Stimulated activated CD4-positive, alpha-beta T cell treated with anti-CD3 and anti-CD28 coated beads, Interleukin-15, amount 100 ng/mL, for 24 hours (primary cell): ENCODE measurements around the gene TMEM207.

Experiments used
- DNase-seq: peaks from one replicate; pipeline ENCODE4 v3.0.0-alpha.2; 2020

TMEM207 gene

GRCh38 chr3:190443257-190443656 lies 6.4 kb downstream of the TMEM207 start:
- no peak for DNase-seq

- no peak for DNase-seq
Observed at GRCh38 chr3:190442240-190442639, 7.5 kb downstream of the TMEM207 start.

DNA sequence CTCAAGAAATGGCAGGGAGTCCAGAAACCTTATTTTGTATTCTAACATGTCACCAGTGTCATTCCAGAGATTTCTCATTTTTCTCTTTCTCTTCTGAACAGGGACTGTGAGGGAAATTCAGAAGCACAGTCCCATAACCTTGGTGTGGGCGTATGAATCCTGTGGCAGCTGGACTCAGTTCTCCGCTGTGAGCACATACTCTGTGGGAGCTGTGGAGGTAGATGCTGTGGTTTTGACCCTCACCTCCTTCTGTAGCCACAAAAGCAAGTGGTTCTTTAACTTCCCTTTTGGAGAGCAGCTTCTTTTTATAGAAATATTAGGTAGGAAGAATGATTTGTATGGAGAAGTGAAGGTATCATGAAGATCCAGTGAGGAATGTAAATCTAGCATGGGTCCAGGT lies 13.4 kb downstream of the TMEM207 start:
- DNase-seq = no peak

- no peak for DNase-seq
Observed at GRCh38 chr3:190435618-190436017, 14.1 kb downstream of the TMEM207 start.

DNA sequence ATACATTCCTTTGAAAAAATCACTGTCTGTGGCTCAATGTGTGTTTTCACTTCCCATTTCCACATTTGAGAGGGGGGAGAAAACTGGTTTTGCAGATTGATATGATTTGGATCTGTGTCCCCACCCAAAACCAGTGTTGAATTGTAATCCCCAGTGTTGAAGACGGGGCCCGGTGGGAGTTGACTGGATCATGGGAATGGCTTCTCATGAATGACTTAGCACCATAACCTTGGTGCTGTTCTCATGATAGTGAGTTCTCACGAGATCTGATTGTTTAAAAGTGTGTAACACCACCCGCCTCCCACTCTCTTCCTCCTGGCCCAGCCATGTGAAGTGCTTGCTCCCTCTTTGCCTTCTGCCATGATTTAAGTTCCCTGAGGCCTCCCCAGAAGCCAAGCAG lies 16.1 kb downstream of the TMEM207 start:
- DNase-seq = no peak

DNA sequence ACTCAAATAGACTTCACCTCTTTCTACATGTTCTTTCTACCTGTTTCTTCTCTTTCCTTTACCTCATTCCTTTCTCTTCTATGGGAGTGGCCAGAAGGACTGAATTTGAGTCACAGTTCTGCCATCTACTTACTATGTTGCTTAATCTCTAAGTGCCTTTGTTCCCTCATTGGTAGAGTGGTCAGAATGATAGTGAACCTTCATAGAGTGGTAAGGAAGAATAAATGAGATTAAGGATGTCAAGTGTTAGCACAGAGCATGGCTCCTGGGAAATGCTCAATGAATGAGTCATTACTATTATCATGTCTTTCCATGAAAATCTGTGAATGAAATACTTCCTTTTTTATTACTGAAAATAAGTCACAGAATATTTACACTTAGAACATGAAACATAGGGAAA lies 17.5 kb downstream of the TMEM207 start:
- no peak for DNase-seq

DNA sequence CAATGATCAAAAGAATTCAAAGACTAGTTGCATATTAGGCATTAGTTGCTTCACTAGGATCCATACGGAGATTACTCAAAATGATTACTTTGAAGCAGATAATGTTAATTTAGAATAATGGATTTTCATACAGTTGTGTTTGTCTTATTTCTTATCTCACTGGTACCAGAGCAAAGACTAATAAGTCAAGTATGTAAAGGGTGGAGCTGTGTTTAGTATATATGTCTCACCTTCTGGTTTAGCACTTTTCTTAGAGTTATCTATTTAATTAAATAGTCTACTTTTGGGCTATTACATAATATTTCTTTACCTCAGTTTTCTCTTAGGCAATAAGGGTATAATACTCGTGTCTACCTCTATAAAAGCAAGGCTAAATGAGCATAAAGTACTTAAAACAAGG lies 18.8 kb downstream of the TMEM207 start:
- no peak for DNase-seq

- DNase-seq = no peak
Observed at GRCh38 chr3:190429681-190430080, 20.0 kb downstream of the TMEM207 start.

DNA sequence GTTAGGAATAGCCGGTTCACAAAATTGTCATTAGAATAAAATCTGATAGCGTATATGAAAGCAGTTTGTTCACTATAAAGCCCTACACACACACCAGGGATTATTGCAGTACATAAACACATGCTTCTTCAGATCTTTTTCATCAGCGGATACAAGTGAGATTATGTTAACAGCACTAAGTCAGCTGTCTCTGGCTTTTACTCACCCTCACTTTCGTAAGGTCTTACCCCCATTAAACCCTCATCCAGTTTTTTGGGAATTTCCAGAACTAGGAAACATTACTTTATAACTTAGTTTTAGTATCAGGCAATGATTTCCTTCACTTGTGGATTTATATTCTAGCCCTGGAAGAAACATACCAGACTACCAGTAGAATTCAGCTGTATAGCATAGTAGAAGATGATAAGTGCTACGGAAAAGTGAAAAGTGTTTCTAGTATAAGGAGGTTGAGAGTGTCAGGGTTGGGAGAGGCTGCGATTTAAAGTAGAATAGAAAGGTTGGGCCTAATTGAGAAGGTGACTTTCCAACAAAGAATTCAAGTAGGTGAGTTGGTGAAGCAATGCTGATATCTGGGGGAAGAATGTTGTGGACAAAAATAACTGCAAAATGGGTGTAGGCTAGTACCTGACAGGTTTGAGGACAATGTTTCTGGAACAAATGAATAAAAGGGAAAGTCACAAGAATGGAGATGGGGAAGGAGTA lies 22.7 kb downstream of the TMEM207 start:
- DNase-seq = no peak

- DNase-seq = no peak
Observed at GRCh38 chr3:190425833-190426232, 23.9 kb downstream of the TMEM207 start.

DNA sequence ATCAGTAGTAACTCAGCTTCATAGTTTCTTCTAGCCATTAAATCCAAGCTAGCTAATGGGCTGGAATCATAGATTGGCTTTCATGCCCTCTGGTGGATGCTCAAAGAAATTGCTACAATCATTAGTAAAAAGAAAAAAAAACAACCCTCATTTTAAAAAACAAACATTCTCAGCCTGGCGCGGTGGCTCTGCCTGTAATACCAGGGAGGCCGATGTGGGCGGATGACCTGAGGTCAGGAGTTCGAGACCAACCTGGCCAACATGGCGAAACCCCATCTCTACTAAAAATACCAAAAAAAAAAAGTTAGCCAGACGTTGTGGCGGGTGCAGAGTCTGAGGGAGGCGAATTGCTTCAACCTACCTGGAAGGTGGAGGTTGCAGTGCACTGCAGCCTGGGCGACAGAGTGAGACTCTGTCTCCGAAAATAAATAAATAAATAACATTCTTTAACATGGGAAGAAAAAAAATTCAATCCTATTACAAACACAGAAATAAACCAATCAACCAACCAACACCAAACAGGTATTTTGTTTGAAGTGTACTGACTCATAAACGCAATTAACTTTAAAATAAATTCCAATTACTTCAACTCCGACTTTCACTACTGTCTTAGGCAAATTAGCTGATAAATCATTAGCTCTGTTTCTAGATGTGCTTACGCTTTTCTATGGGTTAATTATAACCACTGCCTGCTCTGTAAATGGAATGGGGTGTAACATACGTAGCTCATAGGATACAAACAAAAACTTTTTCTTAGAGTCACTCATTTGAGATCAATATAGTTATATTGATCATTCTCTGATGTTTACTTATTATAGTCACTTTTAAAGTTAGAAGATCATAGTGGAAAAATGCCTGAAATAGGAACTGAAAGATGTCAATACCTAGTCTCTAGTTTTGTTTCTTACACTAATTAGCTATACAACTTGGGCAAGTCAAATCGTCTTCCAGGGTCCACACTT lies 24.9 kb downstream of the TMEM207 start:
- peak; percentile 41 for DNase-seq

GRCh38 chr3:190424108-190424477 lies 25.6 kb downstream of the TMEM207 start:
- DNase-seq = no peak

- DNase-seq = no peak
Observed at GRCh38 chr3:190414297-190414696, 35.4 kb downstream of the TMEM207 start.

- DNase-seq = no peak
Observed at GRCh38 chr3:190404715-190405114, 45.0 kb downstream of the TMEM207 start.

DNA sequence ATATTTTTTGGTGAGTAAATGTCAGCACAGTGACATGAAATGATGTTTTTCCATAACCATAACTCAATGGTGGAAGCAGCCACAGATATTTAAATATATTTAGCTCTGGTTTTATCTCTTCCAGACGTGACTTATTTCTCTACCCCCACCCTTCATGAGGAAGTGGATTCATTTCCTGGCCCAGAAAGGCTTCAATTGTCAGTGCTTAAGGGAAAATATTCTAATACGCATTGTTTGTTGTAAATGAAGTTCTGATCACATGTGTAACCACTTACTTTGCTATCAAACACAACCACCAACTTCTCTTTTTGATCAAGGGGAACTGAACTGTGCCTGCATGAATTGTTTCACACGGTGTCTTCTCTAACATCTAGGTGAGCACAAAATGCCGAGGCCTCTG lies 47.7 kb downstream of the TMEM207 start:
- no peak for DNase-seq

GRCh38 chr3:190399677-190400076 lies 50.0 kb downstream of the TMEM207 start:
- no peak for DNase-seq

DNA sequence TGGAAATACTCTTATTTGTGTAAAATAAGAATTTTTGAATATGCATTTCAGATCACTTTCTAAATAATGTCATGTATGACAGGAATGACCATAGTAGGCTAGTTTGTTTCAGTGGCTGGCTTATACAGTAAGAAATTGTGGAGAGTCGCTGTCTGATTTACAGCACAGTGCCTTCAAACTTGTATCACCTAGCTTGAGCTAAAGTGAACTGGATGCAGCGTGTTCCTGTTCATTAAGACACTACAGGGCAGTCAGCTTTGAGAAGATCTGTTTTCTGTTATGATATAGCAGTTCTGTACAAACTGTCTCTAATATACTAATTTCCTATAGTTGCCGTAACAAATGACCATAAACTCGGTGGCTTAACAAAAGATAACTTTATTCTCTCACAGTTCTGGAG lies 51.8 kb downstream of the TMEM207 start:
- DNase-seq = no peak

- DNase-seq = no peak
Observed at GRCh38 chr3:190396001-190396400, 53.7 kb downstream of the TMEM207 start.

DNA sequence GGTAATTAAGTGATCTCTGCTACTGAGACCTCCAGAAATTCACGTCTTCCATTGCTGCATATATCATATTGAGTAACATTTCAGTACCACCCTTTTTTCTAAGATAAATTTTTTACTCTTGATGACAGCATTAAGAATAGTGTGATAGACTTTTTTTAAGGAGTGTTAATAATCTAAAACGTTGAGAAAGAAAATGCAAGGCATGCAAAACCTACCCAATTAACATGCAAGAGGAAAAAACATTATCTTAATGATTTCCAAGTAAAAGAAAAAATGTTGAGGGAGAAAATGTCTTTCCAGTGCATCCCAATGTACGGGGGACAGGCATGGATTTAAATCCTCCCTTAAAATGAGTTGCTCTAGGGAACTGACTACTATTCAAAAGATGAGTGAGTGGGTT lies 61.0 kb downstream of the TMEM207 start:
- DNase-seq = no peak

DNA sequence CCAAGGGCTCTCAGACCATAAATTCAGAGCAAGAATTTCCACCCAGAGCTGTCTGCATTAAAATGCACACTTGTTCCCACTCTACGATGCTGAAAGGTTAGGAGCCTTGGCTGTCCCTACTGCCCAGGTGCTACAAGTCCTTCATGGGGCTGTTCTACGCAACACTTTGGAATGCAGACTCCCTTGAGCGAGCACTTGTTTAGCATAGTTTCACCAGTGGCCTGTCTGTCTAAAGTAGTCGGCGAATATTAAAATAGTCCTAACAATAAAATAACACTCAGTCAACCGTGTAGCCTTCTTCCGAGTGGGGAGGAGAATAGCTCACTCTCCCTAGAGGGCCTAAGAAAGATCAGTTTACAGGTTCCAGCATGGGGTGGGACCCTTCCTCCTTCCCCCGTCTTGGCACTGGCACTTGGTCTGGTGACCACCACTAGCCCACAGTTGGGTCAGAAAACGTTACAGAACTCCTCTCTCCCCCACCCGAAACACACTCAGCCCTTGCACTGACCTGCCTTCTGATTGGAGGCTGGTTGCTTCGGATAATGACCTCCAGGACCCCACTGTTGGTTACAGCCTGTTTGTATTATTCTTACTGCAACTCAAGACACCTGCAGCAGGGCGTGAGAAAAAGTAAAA lies 62.0 kb downstream of the TMEM207 start, which contains the start of gene CLDN16:
CLDN16 (plus strand) TSS at position 586 of the 636 bp plus-strand sequence. CDS start 167 bp downstream, outside the sequence.
- DNase-seq = no peak

DNA sequence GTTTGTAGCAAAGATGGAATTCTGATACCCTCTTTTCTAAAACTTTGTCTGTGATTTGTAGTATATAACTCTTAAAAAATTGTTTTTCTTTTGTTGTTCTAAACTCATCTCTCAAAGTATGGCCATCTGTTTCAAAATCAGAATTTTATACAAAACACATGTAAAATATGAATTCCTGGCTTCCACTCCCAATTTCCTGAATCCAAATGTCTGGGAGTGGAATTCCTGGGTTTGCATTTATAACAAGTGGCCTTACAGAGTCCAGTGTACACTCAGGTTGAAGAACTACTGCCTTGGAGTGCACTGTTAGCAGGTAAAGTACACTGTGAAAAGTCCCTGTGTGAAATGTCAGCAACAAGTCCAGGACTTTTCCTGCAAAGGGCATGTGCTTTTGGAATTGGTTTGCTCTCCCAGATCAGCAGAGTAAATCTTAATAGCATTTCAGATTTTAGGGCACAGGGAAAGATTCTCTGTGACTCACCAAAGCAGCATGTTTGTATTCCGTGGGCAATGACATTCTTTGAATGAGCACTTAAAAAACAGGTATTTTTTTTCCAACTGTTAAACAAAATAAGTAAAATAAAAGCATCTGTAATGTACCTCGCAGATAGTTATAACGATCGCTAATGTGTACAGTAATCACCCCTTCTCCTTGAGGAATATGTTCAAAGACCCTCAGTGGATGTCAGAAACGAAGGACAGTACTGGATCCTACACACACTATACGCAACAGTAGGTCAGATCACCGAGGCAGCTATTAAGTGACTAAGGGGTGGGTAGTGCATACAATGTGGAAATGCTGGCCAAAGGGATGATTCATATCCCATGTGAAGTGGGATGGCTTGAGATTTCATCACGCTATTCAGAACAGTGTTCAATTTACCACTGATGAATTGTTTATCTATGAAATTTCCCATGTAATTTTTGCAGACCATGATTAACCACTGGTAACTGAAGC lies 63.7 kb downstream of the TMEM207 start:
- no peak for DNase-seq

DNA sequence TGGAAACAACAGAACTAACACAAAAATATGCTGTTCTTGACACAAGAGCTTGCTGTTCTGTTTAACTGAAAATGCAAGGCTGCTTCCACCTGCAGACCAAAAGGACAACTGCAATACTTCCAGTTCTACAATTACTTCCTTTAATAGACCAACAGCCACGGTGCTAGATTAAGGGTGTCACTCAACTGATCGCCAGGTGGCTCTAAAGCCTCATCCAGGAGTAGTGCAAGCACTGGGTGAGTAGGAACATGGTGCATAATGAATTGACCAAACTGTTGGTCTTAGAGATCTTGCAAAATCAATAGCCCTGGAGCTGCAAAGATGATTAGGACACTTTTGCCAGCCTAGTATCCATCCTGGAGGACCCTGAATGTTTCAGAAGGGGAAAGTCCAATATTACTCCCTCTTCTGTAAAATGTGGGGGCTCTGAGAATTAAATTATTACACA lies 65.4 kb downstream of the TMEM207 start:
- DNase-seq = peak; percentile 4
